Measurements from ENCODE around the gene NUP58. TPM values are rescaled to one million over a fixed set of nuclear protein-coding genes. Genes with fewer than 3 reads are reported as not detected.

Gene NUP58
- total RNA-seq, 4 donors from 2014 or later, result 39.9 to 65.6 (median 56.9) TPM

GRCh38 chr13:25286969-25287961 lies 14.2 kb upstream of the NUP58 start, which contains the start of gene MTMR6:
Gene MTMR6, minus strand, starts transcription at chr13:25287488. Its CDS starts 241 bp downstream, at chr13:25287247.
- in situ Hi-C loops (cut with MboI; ENCODE audit: low sequenced_read_pairs in 4 of 4) (no loop called here), intact Hi-C loops (cut with DNase I; ENCODE audit: low total_unique reads) (loop anchor here (1.0 to 10.0 kb wide), 3 partner anchors 14 to 1885 kb away; partner anchors contain the start of genes NUP58 and USP12)
- DNase-seq, result peak; percentile 80 to 87

GRCh38 chr13:25288966-25289365 lies 12.5 kb upstream of the NUP58 start:
- Histone ChIP-seq H3K4me3 (no peak overlapping the region), H3K9me3 (no peaks in the 10 kb centered on the region), H3K27ac (no peak overlapping the region), H3K27me3 (peaks cover 0 to 4% (median 0%) of the 10 kb centered on the region in 3 donors), H3K36me3 (no peaks in the 10 kb centered on the region), H3K4me1 (peaks cover 7 to 17% of the 10 kb centered on the region in 2 donors)
- ATAC-seq (no peak), DNase-seq (no peak)
- intact Hi-C loops (cut with DNase I; ENCODE audit: low total_unique reads) (loop anchor here (5.0 to 10.0 kb wide), 2 partner anchors 364 to 1883 kb away; partner anchors contain the start of gene USP12), in situ Hi-C loops (cut with MboI; ENCODE audit: low sequenced_read_pairs in 4 of 4) (no loop called here)
- no peak for TF ChIP-seq CTCF (IDR thresholded peaks at IDR 0.05 in 4 of 5, conservative IDR thresholded peaks at IDR 0.05 in 1 of 5)
- no peak for TF ChIP-seq POLR2A (IDR thresholded peaks at IDR 0.05)

More at GRCh38 chr13:25286969-25287961, 14.2 kb upstream of the NUP58 start, which contains the start of gene MTMR6:
- Histone ChIP-seq H3K27me3 (peaks cover 0 to 4% (median 0%) of the 10 kb centered on the region in 3 donors), H3K9me3 (no peaks in the 10 kb centered on the region), H3K4me1 (peaks cover 11 to 17% of the 10 kb centered on the region in 2 donors), H3K4me3 (peak within 1 kb of the TSS; percentile 81 to 98 (median 94)), H3K36me3 (no peaks in the 10 kb centered on the region), H3K27ac (peak within 1 kb of the TSS; percentile 83 to 91 (median 90))
- peak; percentile 93 to 96 for ATAC-seq
- TF ChIP-seq CTCF (IDR thresholded peaks at IDR 0.05 in 4 of 5, conservative IDR thresholded peaks at IDR 0.05 in 1 of 5) (peak; percentile 99 to 100 (median 99)), POLR2A (IDR thresholded peaks at IDR 0.05) (peak; percentile 47 to 53)

- H3K9me3 ChIP-seq, result no peaks in the 10 kb centered on the region
- DNase-seq (no peak), ATAC-seq (no peak)
- no peaks in the 10 kb centered on the region for H3K36me3 ChIP-seq
- intact Hi-C loops (cut with DNase I; ENCODE audit: low total_unique reads), result no loop called here
- TF ChIP-seq POLR2A (IDR thresholded peaks at IDR 0.05), result no peak
- H3K27me3 ChIP-seq, result peaks cover 0 to 4% (median 0%) of the 10 kb centered on the region in 3 donors
- H3K27ac ChIP-seq, result no peak overlapping the region
- in situ Hi-C loops (cut with MboI; ENCODE audit: low sequenced_read_pairs in 4 of 4), result no loop called here
- H3K4me3 ChIP-seq, result no peak overlapping the region
- peaks cover 0 to 3% of the 10 kb centered on the region in 2 donors for H3K4me1 ChIP-seq
Measured at GRCh38 chr13:25291691-25292090, 9.7 kb upstream of the NUP58 start.

GRCh38 chr13:25292301-25292700 lies 9.1 kb upstream of the NUP58 start:
- TF ChIP-seq POLR2A (IDR thresholded peaks at IDR 0.05) (no peak), CTCF (IDR thresholded peaks at IDR 0.05 in 4 of 5, conservative IDR thresholded peaks at IDR 0.05 in 1 of 5) (no peak)
- intact Hi-C loops (cut with DNase I; ENCODE audit: low total_unique reads) (no loop called here), in situ Hi-C loops (cut with MboI; ENCODE audit: low sequenced_read_pairs in 4 of 4) (no loop called here)
- Histone ChIP-seq H3K4me1 (peaks cover 0 to 3% of the 10 kb centered on the region in 2 donors), H3K27ac (no peak overlapping the region), H3K9me3 (no peaks in the 10 kb centered on the region), H3K4me3 (no peak overlapping the region), H3K36me3 (no peaks in the 10 kb centered on the region), H3K27me3 (peaks cover 0 to 4% (median 0%) of the 10 kb centered on the region in 3 donors)
- ATAC-seq, result no peak
- no peak for DNase-seq

- no peaks in the 10 kb centered on the region for H3K9me3 ChIP-seq
- in situ Hi-C loops (cut with MboI; ENCODE audit: low sequenced_read_pairs in 4 of 4) (no loop called here), intact Hi-C loops (cut with DNase I; ENCODE audit: low total_unique reads) (no loop called here)
- no peak overlapping the region for H3K4me3 ChIP-seq
- DNase-seq, result no peak
- no peaks in the 10 kb centered on the region for H3K36me3 ChIP-seq
- TF ChIP-seq POLR2A (IDR thresholded peaks at IDR 0.05) (no peak), CTCF (IDR thresholded peaks at IDR 0.05 in 4 of 5, conservative IDR thresholded peaks at IDR 0.05 in 1 of 5) (no peak)
- no peak overlapping the region for H3K27ac ChIP-seq
- ATAC-seq, result no peak
- no peaks in the 10 kb centered on the region for H3K27me3 ChIP-seq
- H3K4me1 ChIP-seq, result no peaks in the 10 kb centered on the region
Measured at GRCh38 chr13:25295228-25295627, 6.2 kb upstream of the NUP58 start.

Measured in gastrocnemius medialis (tissue), 4 donors.